ENCODE data around the gene METRNL.

- TF ChIP-seq CTCF (conservative IDR thresholded peaks at IDR 0.05; ENCODE audit: low read length): no peak
- no peak for TF ChIP-seq EZH2phosphoT487 (IDR thresholded peaks at IDR 0.05; ENCODE audit: borderline replicate concordance, low read depth, low read length)
Measured at GRCh38 chr17:83129676-83130075, 50.3 kb downstream of the METRNL start.

Measured in OCI-LY7 (cell line).